Heart left ventricle (tissue), 13 donors: ENCODE measurements around the gene RGS6.

Experiments
- CTCF ChIP-seq, 12 donors: fragments of 200-600 bp; sonication (generic) in 4 of 12; IDR thresholded peaks; one replicate each; pipeline versions ENCODE4 v1.5.0 to v1.8.0; 2018 to 2022; ENCODE audit warnings: antibody characterized with exemption in 12 of 12, mild to moderate bottlenecking in 5 of 12
- POLR2A ChIP-seq, 2 donors: fragments of 450-650 bp; IDR thresholded peaks; one replicate each; pipeline ENCODE4 v1.6.1; 2017; ENCODE audit warnings: antibody characterized with exemption in 2 of 2, mild to moderate bottlenecking in 2 of 2, moderate library complexity in 2 of 2
- donor health status: ischemic (EF 13 %, LVEDD 7.1; RV severe dilation, severe dysfunction).
- donor health status: DM: no; HTN: yes; CAD: no.
- donor health status: DM: no; HTN: no; CAD: no.
- donor health status: ischemic (EF 25% LVEDD 6.9; RV normal size, moderate dysfunction).
- donor health status: ischemic (EF 25% LVEDD 5.7; RV mildly dilated, moderate dysfunction).
- donor health status: ischemic (EF 35%, LVEDD 5.7; RV mildly dilated, moderate dysfunction).
- donor health status: nonischemic (EF 11% LVEDD 7.7; RV severe dilation, severe dysfunction).
- donor health status: DM: yes; HTN: yes; CAD: no.
- donor health status: PGD.
- donor health status: ischemic (EF 29% LVEDD 5.4; RV normal size, mild dysfunction).
- donor health status: nonischemic (EF 23%, LVEDD 6.1; RV moderate dilation, normal function).

DNA sequence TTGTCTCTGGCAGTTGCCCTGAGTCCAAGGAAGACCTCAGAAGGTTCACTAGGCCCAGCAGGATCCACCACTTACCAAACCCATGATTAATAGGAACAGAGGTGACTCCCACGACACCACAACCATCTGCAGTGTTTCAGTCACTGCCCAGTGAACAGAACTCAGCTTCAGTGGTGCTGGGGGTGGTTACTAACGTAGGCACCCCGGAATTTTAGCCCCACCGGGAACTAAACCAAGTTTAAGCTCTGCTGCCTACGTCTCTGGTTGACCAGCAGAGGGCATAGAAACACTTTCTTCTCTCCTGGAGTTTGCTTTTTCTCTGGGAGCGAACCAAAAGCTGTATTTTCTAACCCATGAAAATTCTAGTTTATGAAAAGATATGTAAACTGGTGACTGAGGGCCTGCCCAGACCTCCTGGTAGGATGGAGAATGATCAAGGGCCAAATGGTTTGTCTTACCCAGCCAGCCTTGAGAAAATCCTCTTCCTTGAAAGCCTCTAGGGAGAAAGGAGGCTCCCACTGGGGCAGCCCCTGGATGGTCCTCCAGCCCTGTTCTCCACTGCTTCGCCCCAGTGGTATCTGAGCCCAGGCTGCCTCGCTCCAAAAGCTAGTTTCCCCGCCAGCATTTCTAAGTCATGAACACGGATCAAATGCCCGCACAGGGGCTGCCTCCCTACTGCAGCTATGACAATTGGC lies 581.9 kb downstream of the RGS6 start:
- TF ChIP-seq CTCF (IDR thresholded peaks at IDR 0.05) (peak; percentile 33 to 59 (median 47)), POLR2A (IDR thresholded peaks at IDR 0.05) (no peak)
